ENCODE data around the gene TNP2. TPM values are rescaled to one million over a fixed set of nuclear protein-coding genes. Genes with fewer than 3 reads are reported as not detected.

TNP2 gene
- total RNA-seq, 1 experiment from 2014 or later, result not detected

GRCh38 chr16:11298143-11298900 is 29.2 kb upstream of the TNP2 start:
- in situ Hi-C loops (cut with HindIII; ENCODE audit: low pct_unique_long_range_greater_than_20kb, low sequenced_read_pairs), result no loop called here
- H3K4me1 ChIP-seq (ENCODE audit: control insufficient read depth, insufficient read depth, low read length), result peaks cover 15% of the 10 kb centered on the region
- H3K36me3 ChIP-seq (ENCODE audit: control insufficient read depth, insufficient read depth, low read length), result no peaks in the 10 kb centered on the region
- intact Hi-C loops (cut with micrococcal nuclease; ENCODE audit: unreplicated experiment), result no loop called here
- H3K27ac ChIP-seq (ENCODE audit: low read length), result no peak overlapping the region; the same call in 1 of the 2 replicates
- ATAC-seq (peak; percentile 39; the same call in 1 of the 2 replicates), DNase-seq (ENCODE audit: low read depth, low spot score) (no peak)
- no peaks in the 10 kb centered on the region for H3K9me3 ChIP-seq (ENCODE audit: control insufficient read depth, insufficient read depth, low read depth, low read length)
- POLR2A ChIA-PET, result no interaction called here
- CTCF ChIA-PET, result interaction anchor here (0.6 to 1.3 kb wide), 5 partner anchors 25 to 1100 kb away, joined by 3 to 7 read pairs (median 3); partner anchors contain the start of gene PRM3
- H3K4me3 ChIP-seq (ENCODE audit: low read depth in 2 of 2, low read length in 2 of 2), result no peak overlapping the region; a peak in 1 of 4 replicates
- BruUV-seq (replicated peaks), result no TSS peak
- H3K27me3 ChIP-seq (ENCODE audit: control insufficient read depth, insufficient read depth, low read length), result no peaks in the 10 kb centered on the region
- no peak for TF ChIP-seq TCF7L2 (IDR thresholded peaks at IDR 0.05; ENCODE audit: low read depth, low read length)
- TF ChIP-seq REST (IDR thresholded peaks at IDR 0.05; ENCODE audit: insufficient read depth in 1 of 2, low read depth in 2 of 2, low read length in 1 of 2), result no peak
- TF ChIP-seq SIN3A (IDR thresholded peaks at IDR 0.05; ENCODE audit: borderline replicate concordance, insufficient read depth, low read depth, low read length), result no peak
- TF ChIP-seq POLR2AphosphoS5 (IDR thresholded peaks at IDR 0.05; ENCODE audit: low read depth, low read length), result no peak
- TF ChIP-seq CTCF (IDR thresholded peaks at IDR 0.05), result no peak

GRCh38 chr16:11297492-11298142 is 28.5 kb upstream of the TNP2 start:
- H3K27ac ChIP-seq (ENCODE audit: low read length), result peak overlapping the region; percentile 26; the same call in 1 of the 2 replicates
- BruUV-seq (replicated peaks), result no TSS peak
- intact Hi-C loops (cut with micrococcal nuclease; ENCODE audit: unreplicated experiment), result no loop called here

More at GRCh38 chr16:11297492-11298142, 28.5 kb upstream of the TNP2 start:
- in situ Hi-C loops (cut with HindIII; ENCODE audit: low pct_unique_long_range_greater_than_20kb, low sequenced_read_pairs), result no loop called here
- ChIA-PET POLR2A (no interaction called here), CTCF (interaction anchor here (0.6 to 1.3 kb wide), 4 partner anchors 24 to 334 kb away, joined by 3 to 8 read pairs (median 6); partner anchors contain the start of gene PRM3)
- H3K9me3 ChIP-seq (ENCODE audit: control insufficient read depth, insufficient read depth, low read depth, low read length), result no peaks in the 10 kb centered on the region
- ATAC-seq (peak; percentile 88), DNase-seq (ENCODE audit: low read depth, low spot score) (no peak)
- H3K4me3 ChIP-seq (ENCODE audit: low read depth in 2 of 2, low read length in 2 of 2), result peak overlapping the region in 1 of 2 experiments; percentile 44; a peak in 2 of 4 replicates
- H3K4me1 ChIP-seq (ENCODE audit: control insufficient read depth, insufficient read depth, low read length), result peaks cover 15% of the 10 kb centered on the region
- H3K36me3 ChIP-seq (ENCODE audit: control insufficient read depth, insufficient read depth, low read length), result no peaks in the 10 kb centered on the region
- H3K27me3 ChIP-seq (ENCODE audit: control insufficient read depth, insufficient read depth, low read length), result no peaks in the 10 kb centered on the region
- no peak for TF ChIP-seq REST (IDR thresholded peaks at IDR 0.05; ENCODE audit: insufficient read depth in 1 of 2, low read depth in 2 of 2, low read length in 1 of 2)

Measured in Panc1 (cell line).